Endothelial cell of umbilical vein (primary cell): Measurements from ENCODE around the gene ULBP1. TPM values are rescaled to one million over a fixed set of nuclear protein-coding genes. Genes with fewer than 3 reads are reported as not detected.
A peak's percentile ranks its signal among the peaks of the same experiment; 100 is the strongest.
"Not testable (repeated sequence)": the region's sequence is repeated elsewhere in the genome, so short reads cannot be mapped to it uniquely, and the experiment has no call there.

Experiments used
- BruUV-seq: library from RNA; stranded (reverse); fragments of 400-500 nt; replicated peaks from 2 replicates; lab custom pipeline; 2021; lab: Mats Ljungman, UMichigan
- CTCF ChIA-PET: fragments of 300-600, 350-600 bp; sonication (Branson Sonifier 250); formaldehyde crosslinking; loops from one replicate; lab custom pipeline; 2021; ENCODE audit warnings: antibody characterized with exemption, inconsistent platforms; lab: Charles Lee
- POLR2A ChIA-PET: fragments of 300-600, 350-600 bp; sonication (Branson Sonifier 250); formaldehyde crosslinking; loops from one replicate; lab custom pipeline; 2021; ENCODE audit warnings: antibody characterized with exemption, inconsistent platforms; lab: Charles Lee
- DNase-seq: peaks from one replicate; pipeline ENCODE4 v3.0.0-alpha.2; 2011; ENCODE audit warnings: low read depth, low spot score
- FAIRE-seq: peaks from 2 replicates; lab custom pipeline; 2011; peaks lifted over from hg19 to GRCh38; lab: Jason Lieb, UNC
- H2AFZ ChIP-seq: 2 replicates; pipeline ENCODE4 v1.6.0; 2012; ENCODE audit warnings: low read depth, low read length, control low read depth, inconsistent platforms
- H3K27ac ChIP-seq: 2 replicates; pipeline ENCODE4 v1.5.1; 2011; ENCODE audit warnings: low read depth, mild to moderate bottlenecking, control low read depth, low read length, moderate library complexity; ENCODE audit not compliant: insufficient read depth
- H3K27me3 ChIP-seq, 2 experiments: 2 replicates each; pipeline versions ENCODE4 v1.6.0 to v1.6.1; 2011; ENCODE audit warnings: low read length in 2 of 2, mixed read lengths in 1 of 2; ENCODE audit not compliant: control insufficient read depth in 2 of 2, insufficient read depth in 2 of 2
- H3K36me3 ChIP-seq, 2 experiments: 2 replicates in 1 of 2; 3 replicates in 1 of 2; pipeline ENCODE4 v1.5.1; 2011; ENCODE audit warnings: low read length in 2 of 2, mild to moderate bottlenecking in 1 of 2, moderate library complexity in 1 of 2; ENCODE audit not compliant: control insufficient read depth in 2 of 2, insufficient read depth in 2 of 2; ENCODE audit errors: extremely low read depth in 1 of 2
- H3K4me1 ChIP-seq: 3 replicates; pipeline ENCODE4 v1.5.1; 2011; ENCODE audit warnings: mild to moderate bottlenecking, low read length; ENCODE audit not compliant: control insufficient read depth, insufficient read depth; ENCODE audit errors: extremely low read depth
- H3K4me2 ChIP-seq: 2 replicates; pipeline ENCODE4 v1.6.1; 2011; ENCODE audit warnings: low read length, control low read depth, mixed read lengths; ENCODE audit not compliant: insufficient read depth
- H3K4me3 ChIP-seq, 3 experiments: fragments of 200-600 bp in 1 of 3; sonication (generic), shearing (Covaris generic) in 1 of 3; replicated peaks in 1 of 3; 2 replicates each; pipeline ENCODE4 v1.5.1; 2011 to 2016; ENCODE audit warnings: control low read depth in 3 of 3, low read length in 3 of 3, mild to moderate bottlenecking in 2 of 3, inconsistent platforms in 1 of 3, low read depth in 1 of 3, moderate library complexity in 1 of 3; ENCODE audit not compliant: insufficient read depth in 1 of 3
- H3K79me2 ChIP-seq: 2 replicates; pipeline ENCODE4 v1.6.0; 2012; ENCODE audit warnings: low read length, inconsistent platforms; ENCODE audit not compliant: control insufficient read depth, insufficient read depth
- H3K9ac ChIP-seq: replicated peaks from 2 replicates; pipeline ENCODE3; 2011; ENCODE audit warnings: low read length, control low read depth; ENCODE audit not compliant: insufficient read depth; ENCODE audit errors: extremely low read depth
- H3K9me1 ChIP-seq: replicated peaks from 3 replicates; pipeline ENCODE4 v1.6.0; 2011; ENCODE audit warnings: mild to moderate bottlenecking, low read length; ENCODE audit not compliant: control insufficient read depth, insufficient read depth; ENCODE audit errors: extremely low read depth
- H3K9me3 ChIP-seq: replicated peaks from 2 replicates; pipeline ENCODE4 v1.5.1; 2012; ENCODE audit warnings: low read length, inconsistent platforms; ENCODE audit not compliant: control insufficient read depth, insufficient read depth
- H4K20me1 ChIP-seq: replicated peaks from 2 replicates; pipeline ENCODE3; 2011; ENCODE audit warnings: mild to moderate bottlenecking, low read length; ENCODE audit not compliant: control insufficient read depth, insufficient read depth; ENCODE audit errors: extremely low read depth
- CTCF ChIP-seq, 2 donors: IDR thresholded peaks; 1 replicate in 1 of 2; 2 replicates in 1 of 2; pipeline ENCODE4 v1.5.1; 2011; ENCODE audit warnings: low read length in 2 of 2, mild to moderate bottlenecking in 2 of 2, moderate library complexity in 2 of 2, control low read depth in 1 of 2, inconsistent platforms in 1 of 2, low read depth in 1 of 2; ENCODE audit not compliant: insufficient read depth in 1 of 2; ENCODE audit errors: extremely low read depth in 1 of 2
- EZH2 ChIP-seq: IDR thresholded peaks from 2 replicates; pipeline ENCODE4 v1.6.1; 2012; ENCODE audit warnings: borderline replicate concordance, low read depth, mild to moderate bottlenecking, moderate library complexity, low read length, inconsistent platforms; ENCODE audit not compliant: severe bottlenecking
- GATA2 ChIP-seq: IDR thresholded peaks from 2 replicates; pipeline ENCODE4 v1.7.0; 2011; ENCODE audit warnings: low read depth, mild to moderate bottlenecking, moderate library complexity, mixed read lengths, low read length; ENCODE audit not compliant: insufficient read length, insufficient read depth
- JUN ChIP-seq: IDR thresholded peaks from 2 replicates; pipeline ENCODE4 v1.6.1; 2011; ENCODE audit warnings: borderline replicate concordance, low read depth; ENCODE audit not compliant: insufficient read length, insufficient read depth
- MAX ChIP-seq: IDR thresholded peaks from 2 replicates; pipeline ENCODE4 v1.6.1; 2011; ENCODE audit not compliant: insufficient read depth, insufficient read length
- MYC ChIP-seq: IDR thresholded peaks from one replicate; pipeline ENCODE4 v1.6.1; 2011; ENCODE audit warnings: mild to moderate bottlenecking, low read depth, low read length
- POLR2AphosphoS5 ChIP-seq: IDR thresholded peaks from 2 replicates; pipeline ENCODE4 v1.6.1; 2012; ENCODE audit warnings: low read depth, mild to moderate bottlenecking, control low read depth, low read length, moderate library complexity; ENCODE audit not compliant: insufficient read depth
- dilution Hi-C: fragments of 300-500 bp; cut with MboI; formaldehyde crosslinking; loops from one replicate; pipeline ENCODE4 v1.15.0; 2019; ENCODE audit warnings: low sequenced_read_pairs; ENCODE audit not compliant: extremely low pct_ligation_motif_present
- intact Hi-C: fragments of 100-400 bp; cut with micrococcal nuclease; formaldehyde crosslinking; loops from one replicate; pipeline ENCODE4 v1.10.0; 2022
- polyA plus RNA-seq, 4 experiments: library from polyadenylated mRNA; depleted of rRNA in 3 of 4; stranded (reverse) in 3 of 4; unstranded in 1 of 4; fragments of >200 nt; gene quantifications; 2 replicates each; pipeline versions ENCODE4 v1.2.1 to v1.2.3, GENCODE V29; 2011 to 2012; ENCODE audit warnings: missing spikeins in 1 of 4
- total RNA-seq: library from RNA; stranded (reverse); gene quantifications from 2 replicates; pipeline ENCODE4 v1.2.3, GENCODE V29; 2021

Gene ULBP1
- total and polyA plus RNA-seq, 2 donors (not counting 3 experiments of a cell fraction or from before 2014, with no cell fraction given) = 0.33 to 1.4 TPM

- FAIRE-seq, H3K36me3 ChIP-seq, dilution Hi-C loops, H3K79me2 ChIP-seq, H3K4me1 ChIP-seq, H3K4me2 ChIP-seq, DNase-seq, BruUV-seq, H3K9ac ChIP-seq, H2AFZ ChIP-seq, H4K20me1 ChIP-seq, H3K9me1 ChIP-seq, H3K27ac ChIP-seq, H3K9me3 ChIP-seq, POLR2A ChIA-PET, H3K4me3 ChIP-seq: not testable (repeated sequence)
- H3K27me3 ChIP-seq = peaks cover 36 to 60% of the 10 kb centered on the region in 2 experiments
- intact Hi-C loops = loop anchor here (5.0 kb wide), 2 partner anchors 183 to 293 kb away; no protein-coding TSS in a partner anchor
- CTCF ChIA-PET = interaction anchor here (2.1 kb wide), 1 partner anchor 8 kb away, joined by 20 read pairs; no protein-coding TSS in a partner anchor
- TF ChIP-seq EZH2 = peak; percentile 71
Observed at GRCh38 chr6:150015281-150016001, 51.7 kb downstream of the ULBP1 start.

GRCh38 chr6:150016324-150017185 lies 52.8 kb downstream of the ULBP1 start:
- no peak overlapping the region for H3K27ac ChIP-seq
- CTCF ChIA-PET = interaction anchor here (0.5 to 2.1 kb wide), 45 partner anchors 8 to 798 kb away, joined by 3 to 63 read pairs (median 4); partner anchors contain the start of genes RAET1E, ULBP1 and ULBP3
- H3K4me2 ChIP-seq = no peak overlapping the region
- H4K20me1 ChIP-seq = no peaks in the 10 kb centered on the region
- H3K36me3 ChIP-seq = no peaks in the 10 kb centered on the region
- BruUV-seq = no TSS peak
- FAIRE-seq = peak; percentile 81
- no peak overlapping the region for H3K4me3 ChIP-seq
- peaks cover 35 to 57% of the 10 kb centered on the region in 2 experiments for H3K27me3 ChIP-seq
- H2AFZ ChIP-seq = no peak overlapping the region
- dilution Hi-C loops (no loop called here), intact Hi-C loops (loop anchor here (1.0 to 5.0 kb wide), 3 partner anchors 82 to 294 kb away; no protein-coding TSS in a partner anchor)
- peak; percentile 63 for DNase-seq
- TF ChIP-seq MAX (no peak), POLR2AphosphoS5 (no peak), CTCF (IDR thresholded peaks at IDR 0.05; ENCODE audit: extremely low read depth in 1 of 2, insufficient read depth in 1 of 2, low read depth in 1 of 2, low read length in 2 of 2) (peak; percentile 39 to 49), MYC (no peak), JUN (no peak), GATA2 (no peak)
- H3K79me2 ChIP-seq = no peaks in the 10 kb centered on the region
- H3K9me3 ChIP-seq = no peaks in the 10 kb centered on the region
- POLR2A ChIA-PET = no interaction called here
- H3K4me1 ChIP-seq = no peaks in the 10 kb centered on the region
- no peaks in the 10 kb centered on the region for H3K9me1 ChIP-seq
- no peak overlapping the region for H3K9ac ChIP-seq
